HG03439 (cell line): ENCODE results near the gene CNTNAP5.
"Not testable (repeated sequence)": the region's sequence is repeated elsewhere in the genome, so short reads cannot be mapped to it uniquely, and the experiment has no call there.

ENCODE experiments used
- ATAC-seq: cut with Tn5 transposase; IDR thresholded peaks from one replicate; pipeline ENCODE4 v1.9.1; 2021; ENCODE audit warnings: mild to moderate bottlenecking, moderate library complexity; ENCODE audit not compliant: unreplicated experiment

Gene CNTNAP5

GRCh38 chr2:124317628-124318027, 292.5 kb downstream of the CNTNAP5 start:
- no peak for ATAC-seq

DNA sequence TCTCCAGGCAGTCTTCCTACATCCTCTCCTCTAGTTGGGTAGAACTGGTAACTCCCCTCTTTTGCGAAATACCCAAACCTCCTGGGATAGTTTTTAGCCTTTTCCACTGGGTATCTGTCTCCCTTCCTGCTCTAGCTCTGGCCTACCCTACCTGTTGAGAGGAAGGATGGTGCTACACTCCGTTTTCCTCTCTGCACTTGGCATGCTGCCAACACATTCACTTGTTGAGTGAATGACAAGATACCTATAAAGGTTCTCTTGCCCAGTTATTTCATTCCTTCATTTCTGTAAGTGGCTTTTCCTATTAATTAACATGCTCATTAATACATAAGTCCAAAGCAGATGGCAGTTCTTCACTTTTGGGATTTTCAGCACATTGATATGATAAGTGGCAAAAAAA, 293.8 kb downstream of the CNTNAP5 start:
- no peak for ATAC-seq

- ATAC-seq = no peak
These were observed 294.5 kb downstream of the CNTNAP5 start for GRCh38 chr2:124319577-124319976.

- ATAC-seq = no peak
These were observed 295.1 kb downstream of the CNTNAP5 start for GRCh38 chr2:124320051-124320688.

- ATAC-seq = no peak
These were observed 298.2 kb downstream of the CNTNAP5 start for GRCh38 chr2:124323321-124323720.

DNA sequence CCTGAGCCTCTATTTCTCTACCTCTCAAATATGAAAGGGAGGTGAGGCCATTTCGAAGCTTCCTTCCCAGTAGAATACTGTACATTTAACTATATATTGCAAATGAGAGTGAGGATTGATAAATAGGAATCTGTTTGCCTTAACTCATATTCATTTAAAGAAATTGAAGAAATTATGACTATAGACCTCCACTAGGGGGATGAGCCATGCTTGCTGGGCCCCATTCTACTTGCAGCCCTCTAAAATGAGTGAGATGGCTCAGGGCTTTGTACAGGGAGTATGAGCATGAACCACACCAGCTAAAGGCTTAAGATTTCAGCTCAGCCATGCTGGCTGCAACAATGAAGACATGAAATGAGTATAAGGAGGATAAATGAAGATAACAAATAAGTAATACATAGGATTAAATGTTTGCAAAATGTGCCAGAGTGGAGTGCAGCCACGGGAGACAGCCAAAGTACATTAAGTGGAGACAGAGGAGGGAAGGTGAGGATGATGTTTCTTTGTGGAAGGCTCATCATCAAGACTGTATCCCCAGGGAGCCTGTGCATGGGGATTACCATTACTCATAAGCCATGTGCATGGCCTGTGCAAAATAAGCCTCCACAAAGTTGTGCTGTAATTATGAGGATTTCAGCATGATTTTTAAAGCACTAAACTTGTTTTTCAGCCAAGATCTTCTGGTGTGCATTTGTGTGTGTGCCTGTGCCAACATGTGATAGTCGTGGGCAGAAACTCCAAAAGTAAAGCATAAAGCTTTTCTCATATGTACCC, 300.8 kb downstream of the CNTNAP5 start:
- no peak for ATAC-seq

DNA sequence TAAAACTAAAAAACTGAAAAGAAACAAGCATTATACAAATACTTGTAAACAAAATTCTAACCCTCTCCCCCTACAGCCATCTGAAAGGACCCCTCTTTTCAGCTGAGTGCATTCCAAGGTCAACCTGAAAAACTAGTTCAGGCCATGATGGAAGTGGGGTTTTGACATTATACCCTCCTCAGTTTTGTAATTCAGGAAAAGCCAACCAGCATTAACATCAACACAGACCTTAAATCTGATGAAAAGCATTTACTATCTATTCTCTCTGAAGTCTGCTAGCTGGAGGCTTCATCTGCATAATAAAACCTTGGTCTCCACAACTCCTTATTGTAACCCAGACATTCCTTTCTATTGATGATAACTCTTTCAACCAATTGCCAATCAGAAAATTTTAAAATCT, 302.2 kb downstream of the CNTNAP5 start:
- ATAC-seq = no peak

GRCh38 chr2:124328397-124328796, 303.3 kb downstream of the CNTNAP5 start:
- no peak for ATAC-seq

DNA sequence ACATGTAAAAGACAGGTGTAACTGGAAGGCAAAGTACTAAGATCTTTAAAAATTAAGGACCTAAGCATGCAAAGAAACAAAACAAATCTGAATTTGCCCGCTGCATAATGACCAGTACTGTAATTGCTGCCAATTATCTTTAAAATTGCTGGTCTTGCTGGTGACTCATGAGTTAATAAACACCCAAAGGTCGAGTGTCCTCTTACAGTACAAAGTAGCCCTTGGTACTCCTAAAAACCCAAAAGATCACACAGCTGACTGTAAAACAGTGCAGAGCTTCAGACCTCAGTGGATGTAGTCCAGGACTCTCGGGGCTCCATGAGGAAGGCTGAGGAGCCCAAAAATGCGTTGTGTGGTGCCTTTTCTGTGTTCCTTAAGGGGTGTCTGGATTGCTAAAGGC, 308.7 kb downstream of the CNTNAP5 start:
- ATAC-seq = no peak

GRCh38 chr2:124335058-124335457, 310.0 kb downstream of the CNTNAP5 start:
- no peak for ATAC-seq

DNA sequence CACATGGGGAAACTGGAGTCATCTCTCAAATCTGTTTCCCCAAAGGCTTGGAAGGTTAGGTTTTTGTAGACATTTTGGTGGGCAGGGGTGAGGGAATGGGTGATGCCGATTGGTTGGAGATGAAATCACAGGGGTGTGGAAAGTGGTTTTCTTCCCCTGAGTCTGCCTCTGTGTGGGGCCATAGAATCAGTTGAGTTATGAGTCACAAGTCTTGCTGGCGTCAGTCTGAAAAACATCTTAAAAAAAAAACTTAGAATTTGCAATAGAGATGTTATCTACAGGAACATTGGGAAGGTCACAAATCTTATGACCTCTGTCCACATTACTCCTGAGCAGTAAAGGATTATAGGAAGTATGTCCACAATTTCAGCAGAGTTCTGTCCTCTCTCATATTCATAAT, 314.6 kb downstream of the CNTNAP5 start:
- ATAC-seq = no peak

- ATAC-seq = no peak
These were observed 318.9 kb downstream of the CNTNAP5 start for GRCh38 chr2:124343827-124344498.

DNA sequence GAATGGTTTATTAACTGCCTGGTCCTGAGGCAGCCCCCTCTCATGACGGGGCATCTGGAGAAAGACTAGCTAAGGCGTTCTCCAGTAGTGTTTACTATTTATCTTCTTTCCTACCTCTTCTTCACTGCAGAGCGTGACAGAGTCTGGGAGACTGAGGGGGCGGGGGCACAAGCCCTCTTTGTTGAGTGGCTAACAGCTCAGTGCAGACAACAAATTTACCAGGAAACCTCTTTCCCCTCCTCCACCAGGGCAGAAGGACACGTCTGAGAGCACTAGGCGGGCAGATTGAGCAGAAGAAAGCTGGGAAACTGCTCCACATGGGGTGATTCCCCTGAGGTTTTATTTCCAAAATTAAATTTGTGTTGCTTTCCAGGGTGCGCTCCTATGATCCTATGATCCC, 322.1 kb downstream of the CNTNAP5 start:
- no peak for ATAC-seq

GRCh38 chr2:124353656-124354055, 328.6 kb downstream of the CNTNAP5 start:
- ATAC-seq = no peak

DNA sequence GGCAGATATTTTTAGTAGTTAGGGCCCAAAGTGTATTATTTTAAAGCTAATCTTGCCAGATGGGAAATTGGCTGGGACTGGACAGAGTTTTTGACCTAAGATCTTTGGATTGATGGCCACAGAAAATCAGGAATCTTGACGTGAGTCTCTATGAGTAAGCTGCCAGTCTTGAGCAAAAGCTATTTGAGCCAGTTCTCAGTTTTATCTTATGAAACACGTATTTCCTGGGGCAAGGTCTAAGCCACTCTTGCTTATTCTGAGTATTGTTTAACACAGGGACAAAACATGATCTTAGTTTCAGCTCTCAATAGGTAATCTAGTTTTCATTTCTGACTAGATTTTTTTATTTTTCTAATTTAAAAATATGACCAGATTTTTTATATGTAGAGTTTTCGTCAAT, 329.4 kb downstream of the CNTNAP5 start:
- ATAC-seq = no peak

GRCh38 chr2:124361966-124362365, 336.9 kb downstream of the CNTNAP5 start:
- ATAC-seq = not testable (repeated sequence)

- no peak for ATAC-seq
These were observed 344.1 kb downstream of the CNTNAP5 start for GRCh38 chr2:124369181-124369580.

DNA sequence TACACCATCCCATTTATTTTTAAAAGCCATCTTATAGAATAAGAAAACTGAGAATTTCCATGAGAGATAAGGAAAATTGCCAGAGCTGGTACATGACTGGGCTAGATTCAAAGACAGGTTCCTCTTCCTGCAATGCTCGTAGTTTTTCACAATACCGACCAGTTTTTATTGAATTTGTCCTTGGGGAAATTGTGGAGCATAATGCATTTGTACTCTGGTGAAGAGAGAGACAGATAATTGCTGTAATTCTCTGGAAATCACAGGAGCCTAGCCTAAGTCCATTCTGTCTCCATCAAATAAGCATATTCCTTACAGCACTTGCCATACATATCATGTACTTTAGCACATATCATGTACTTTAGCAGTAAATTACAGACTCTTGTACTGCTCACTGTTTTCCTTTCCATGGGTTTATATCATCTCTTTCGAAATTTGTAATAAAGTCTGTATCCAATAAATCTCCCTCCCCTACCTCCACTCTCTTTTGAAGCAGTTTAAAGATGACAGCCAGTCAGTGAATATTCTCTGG, 355.2 kb downstream of the CNTNAP5 start:
- no peak for ATAC-seq

DNA sequence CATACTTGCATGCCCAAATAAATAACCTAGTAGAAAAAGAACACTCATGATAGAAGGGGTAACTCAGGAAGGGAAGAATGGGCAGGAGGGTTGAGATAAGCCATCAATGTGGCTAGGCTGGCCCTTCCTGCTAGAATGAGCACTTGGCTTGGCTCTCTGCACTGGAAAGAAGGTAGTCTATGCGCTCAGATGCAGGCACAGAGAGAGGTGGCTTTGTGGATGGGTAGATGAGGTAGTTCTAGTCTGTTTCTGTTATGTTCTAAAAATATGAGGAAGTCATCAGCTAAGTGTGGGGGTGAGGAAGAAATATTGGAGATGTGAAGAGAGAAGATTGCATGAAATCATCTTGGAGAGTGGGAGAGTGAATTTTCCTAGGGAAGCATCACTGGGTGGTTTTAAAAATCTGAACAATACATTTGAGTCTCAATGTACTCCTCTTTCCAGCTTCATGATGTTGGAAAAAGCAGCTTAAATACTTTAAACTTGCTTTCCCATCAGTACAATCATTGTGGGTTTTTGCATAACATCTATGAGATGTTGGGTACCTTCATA, 357.1 kb downstream of the CNTNAP5 start:
- ATAC-seq = no peak

- ATAC-seq = no peak
These were observed 370.9 kb downstream of the CNTNAP5 start for GRCh38 chr2:124395961-124396360.

DNA sequence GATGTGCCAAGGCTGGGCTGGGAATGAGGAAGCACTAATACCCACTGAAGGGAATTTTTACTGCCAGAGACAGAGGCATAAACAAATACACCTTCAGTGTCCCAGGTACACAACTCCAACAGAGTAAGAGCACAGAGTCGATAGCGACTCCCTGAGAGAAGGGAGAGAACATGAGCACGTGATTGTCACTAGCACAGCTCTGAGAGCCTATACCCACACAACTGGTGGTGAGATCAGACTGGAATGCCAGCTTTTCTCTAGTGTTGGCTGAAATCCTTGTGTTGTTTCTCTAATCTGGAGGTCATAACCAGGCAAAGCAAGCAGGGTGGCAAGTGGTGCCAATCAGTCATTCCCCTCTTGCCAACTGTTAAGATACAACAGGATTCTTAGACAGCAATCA, 377.2 kb downstream of the CNTNAP5 start:
- ATAC-seq = no peak
